Mononuclear cell (primary cell): ENCODE data around the gene SYCN. TPM values are rescaled to one million over a fixed set of nuclear protein-coding genes. Genes with fewer than 3 reads are reported as not detected.

ENCODE experiments used
- H3K27me3 ChIP-seq: 2 replicates; pipeline ENCODE4 v1.6.0; 2011; ENCODE audit warnings: low read length, control low read depth; ENCODE audit not compliant: insufficient read depth
- H3K4me1 ChIP-seq: 2 replicates; pipeline ENCODE4 v1.5.1; 2011; ENCODE audit warnings: mild to moderate bottlenecking, low read length, control low read depth; ENCODE audit not compliant: insufficient read depth
- H3K4me3 ChIP-seq: 2 replicates; pipeline ENCODE4 v1.5.1; 2011; ENCODE audit warnings: mild to moderate bottlenecking, low read length, moderate library complexity
- H3K9me3 ChIP-seq: 2 replicates; pipeline ENCODE4 v1.5.1; 2011; ENCODE audit warnings: low read depth, mild to moderate bottlenecking, control low read depth, low read length
- total RNA-seq: library from RNA; depleted of rRNA; stranded (reverse); fragments of >200 nt; gene quantifications from one replicate; pipeline ENCODE4 v1.2.3, GENCODE V29; 2012

The SYCN gene
- total RNA-seq, 1 donor, result not detected

DNA sequence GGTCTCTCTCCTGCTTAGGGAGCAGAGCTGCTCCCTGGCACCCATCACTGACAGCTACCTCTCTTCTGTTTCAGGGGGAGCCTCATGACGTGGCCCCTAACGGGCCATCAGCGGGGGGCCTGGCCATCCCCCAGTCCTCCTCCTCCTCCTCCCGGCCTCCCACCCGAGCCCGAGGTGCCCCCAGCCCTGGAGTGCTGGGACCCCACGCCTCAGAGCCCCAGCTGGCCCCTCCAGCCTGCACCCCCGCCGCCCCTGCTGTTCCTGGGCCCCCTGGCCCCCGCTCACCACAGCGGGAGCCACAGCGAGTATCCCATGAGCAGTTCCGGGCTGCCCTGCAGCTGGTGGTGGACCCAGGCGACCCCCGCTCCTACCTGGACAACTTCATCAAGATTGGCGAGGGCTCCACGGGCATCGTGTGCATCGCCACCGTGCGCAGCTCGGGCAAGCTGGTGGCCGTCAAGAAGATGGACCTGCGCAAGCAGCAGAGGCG is 30.5 kb downstream of the SYCN start:
- H3K4me1 ChIP-seq, result no peaks in the 10 kb centered on the region
- H3K9me3 ChIP-seq, result no peaks in the 10 kb centered on the region
- H3K27me3 ChIP-seq, result no peaks in the 10 kb centered on the region
- no peak overlapping the region for H3K4me3 ChIP-seq

DNA sequence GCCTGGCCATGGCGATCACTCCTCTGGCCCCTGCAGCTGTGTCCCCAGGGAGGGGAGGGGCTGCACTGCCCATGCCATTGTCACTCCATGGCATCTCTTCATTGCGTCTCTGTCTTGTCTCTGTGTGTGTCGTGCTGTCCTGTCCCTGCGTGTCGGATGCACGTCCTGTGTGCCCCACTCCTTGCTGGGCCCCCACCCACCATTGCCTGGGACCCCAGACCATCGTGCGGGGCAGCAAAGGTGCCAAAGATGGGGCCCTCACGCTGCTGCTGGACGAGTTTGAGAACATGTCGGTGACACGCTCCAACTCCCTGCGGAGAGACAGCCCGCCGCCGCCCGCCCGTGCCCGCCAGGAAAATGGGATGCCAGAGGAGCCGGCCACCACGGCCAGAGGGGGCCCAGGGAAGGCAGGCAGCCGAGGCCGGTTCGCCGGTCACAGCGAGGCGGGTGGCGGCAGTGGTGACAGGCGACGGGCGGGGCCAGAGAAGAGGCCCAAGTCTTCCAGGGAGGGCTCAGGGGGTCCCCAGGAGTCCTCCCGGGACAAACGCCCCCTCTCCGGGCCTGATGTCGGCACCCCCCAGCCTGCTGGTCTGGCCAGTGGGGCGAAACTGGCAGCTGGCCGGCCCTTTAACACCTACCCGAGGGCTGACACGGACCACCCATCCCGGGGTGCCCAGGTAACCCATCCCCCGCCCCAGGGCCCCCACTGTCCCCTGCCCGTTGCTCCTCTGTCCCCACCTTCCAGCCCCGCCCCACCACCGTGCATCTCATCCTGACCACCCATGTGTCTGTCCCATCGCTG is 31.2 kb downstream of the SYCN start:
- H3K4me3 ChIP-seq, result no peak overlapping the region
- H3K4me1 ChIP-seq, result no peaks in the 10 kb centered on the region
- no peaks in the 10 kb centered on the region for H3K9me3 ChIP-seq
- H3K27me3 ChIP-seq, result no peaks in the 10 kb centered on the region

DNA sequence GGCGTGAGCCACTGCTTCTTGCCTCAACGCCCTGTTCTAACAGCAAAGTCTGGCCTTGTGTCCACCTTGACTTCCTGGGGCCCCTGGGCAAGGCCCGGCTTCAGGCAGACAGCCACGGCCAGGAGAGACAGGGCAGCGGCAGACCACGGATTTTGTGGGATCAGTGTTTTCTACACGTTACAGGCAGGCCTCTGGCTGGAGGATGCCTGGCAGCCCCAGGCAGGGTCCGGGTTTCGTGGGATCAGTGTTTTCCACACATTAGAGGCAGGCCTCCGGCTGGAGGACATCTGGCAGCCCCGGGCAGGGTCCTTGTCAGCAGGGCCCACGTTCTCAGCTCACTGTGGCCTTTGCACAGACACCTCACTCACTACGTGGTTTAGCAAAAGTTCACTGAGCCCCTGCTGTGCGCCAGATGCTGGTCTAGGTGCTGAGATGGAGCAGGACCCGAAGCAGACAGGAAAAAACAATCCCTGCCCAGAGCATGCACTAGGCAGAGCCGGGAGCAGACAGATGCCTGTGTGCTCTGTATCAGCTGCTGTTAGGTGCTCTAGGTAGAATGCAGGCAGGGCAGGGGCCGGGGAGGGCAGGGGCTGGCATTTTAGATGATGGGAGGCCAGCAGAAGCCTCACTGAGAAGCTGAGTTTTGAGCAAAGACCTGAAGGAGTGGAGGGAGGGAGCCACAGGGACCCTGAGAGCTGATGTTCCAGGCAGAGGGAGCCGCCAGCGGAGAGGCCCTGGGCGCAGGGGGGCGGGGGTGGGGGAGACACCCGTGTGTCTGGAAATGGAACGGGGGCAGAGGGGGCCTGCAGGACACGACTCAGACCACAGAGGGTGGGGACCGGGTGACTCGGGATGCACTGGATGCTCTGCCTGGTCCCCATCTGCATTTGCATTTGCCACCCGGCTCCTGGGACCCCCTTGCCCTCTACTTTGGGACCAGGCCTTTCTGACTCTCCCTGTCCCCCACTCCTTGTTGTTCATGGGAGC is 32.3 kb downstream of the SYCN start:
- Histone ChIP-seq H3K4me3 (no peak overlapping the region), H3K9me3 (no peaks in the 10 kb centered on the region), H3K27me3 (no peaks in the 10 kb centered on the region), H3K4me1 (no peaks in the 10 kb centered on the region)

DNA sequence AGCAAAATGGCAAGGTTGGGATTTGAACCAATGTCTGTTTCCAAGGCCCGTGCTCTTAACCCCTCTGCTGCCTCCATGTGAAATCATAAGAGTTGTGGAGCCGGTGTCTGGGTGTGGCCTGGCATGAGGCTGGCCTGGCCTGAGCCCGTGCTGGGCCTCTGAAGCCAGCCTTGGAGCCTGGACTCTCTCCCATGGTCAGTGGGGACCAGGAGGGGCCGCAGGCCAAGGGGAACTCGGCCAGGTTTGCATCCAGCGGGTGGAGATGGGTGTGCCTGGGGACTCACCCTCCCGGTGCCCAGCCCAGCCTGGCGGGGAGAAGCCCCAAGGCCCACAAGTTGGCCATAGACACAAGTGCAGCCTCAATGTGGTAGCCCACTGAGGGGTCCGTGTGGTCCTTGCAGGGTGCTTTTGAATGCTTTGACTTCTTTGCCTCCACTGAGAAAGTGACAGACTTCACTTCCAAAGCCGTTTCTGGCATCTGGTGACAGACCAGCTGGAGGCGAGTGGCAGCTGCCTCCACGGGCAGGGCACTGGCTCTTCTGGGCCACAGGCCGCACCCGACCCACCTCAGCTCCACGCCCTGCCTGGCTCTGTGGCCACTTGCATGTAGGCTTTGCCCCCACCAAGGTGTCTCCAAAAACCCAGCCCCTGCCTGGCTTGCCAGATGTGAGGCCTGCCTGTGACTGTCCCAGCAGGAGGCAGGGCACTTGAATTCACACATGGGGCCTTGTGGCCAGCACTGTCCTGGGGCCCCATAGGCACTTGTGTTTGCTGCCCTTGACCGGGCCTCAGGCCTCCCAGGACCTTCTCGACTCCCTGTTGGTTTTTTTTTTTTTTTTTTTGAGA is 33.5 kb downstream of the SYCN start:
- Histone ChIP-seq H3K27me3 (no peaks in the 10 kb centered on the region), H3K4me1 (no peaks in the 10 kb centered on the region), H3K4me3 (no peak overlapping the region), H3K9me3 (no peaks in the 10 kb centered on the region)

DNA sequence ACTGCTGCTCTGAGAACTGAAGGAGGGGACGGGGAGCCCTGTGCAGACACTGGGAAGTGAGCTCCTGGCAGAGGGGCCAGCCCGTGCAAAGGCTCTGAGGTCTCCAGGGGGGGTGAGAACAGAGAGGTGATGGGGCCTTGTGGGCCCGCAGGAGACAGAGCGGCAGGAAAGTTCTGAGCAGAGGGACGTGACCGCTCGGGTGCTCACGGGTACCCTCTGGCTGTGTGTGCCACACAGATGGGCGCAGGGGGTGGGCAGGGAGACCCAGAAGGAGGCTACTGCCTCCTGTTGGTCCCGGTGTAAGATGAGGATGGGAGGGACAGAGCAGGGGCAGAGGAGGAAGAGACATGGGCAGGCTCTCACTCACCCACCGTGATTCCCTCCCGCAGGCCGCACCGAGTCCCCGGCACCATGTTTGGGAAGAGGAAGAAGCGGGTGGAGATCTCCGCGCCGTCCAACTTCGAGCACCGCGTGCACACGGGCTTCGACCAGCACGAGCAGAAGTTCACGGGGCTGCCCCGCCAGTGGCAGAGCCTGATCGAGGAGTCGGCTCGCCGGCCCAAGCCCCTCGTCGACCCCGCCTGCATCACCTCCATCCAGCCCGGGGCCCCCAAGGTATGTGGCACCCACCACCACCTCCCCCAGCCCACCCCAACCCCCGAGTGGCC is 34.8 kb downstream of the SYCN start:
- H3K4me3 ChIP-seq, result no peak overlapping the region
- H3K9me3 ChIP-seq, result no peaks in the 10 kb centered on the region
- no peaks in the 10 kb centered on the region for H3K4me1 ChIP-seq
- no peaks in the 10 kb centered on the region for H3K27me3 ChIP-seq

DNA sequence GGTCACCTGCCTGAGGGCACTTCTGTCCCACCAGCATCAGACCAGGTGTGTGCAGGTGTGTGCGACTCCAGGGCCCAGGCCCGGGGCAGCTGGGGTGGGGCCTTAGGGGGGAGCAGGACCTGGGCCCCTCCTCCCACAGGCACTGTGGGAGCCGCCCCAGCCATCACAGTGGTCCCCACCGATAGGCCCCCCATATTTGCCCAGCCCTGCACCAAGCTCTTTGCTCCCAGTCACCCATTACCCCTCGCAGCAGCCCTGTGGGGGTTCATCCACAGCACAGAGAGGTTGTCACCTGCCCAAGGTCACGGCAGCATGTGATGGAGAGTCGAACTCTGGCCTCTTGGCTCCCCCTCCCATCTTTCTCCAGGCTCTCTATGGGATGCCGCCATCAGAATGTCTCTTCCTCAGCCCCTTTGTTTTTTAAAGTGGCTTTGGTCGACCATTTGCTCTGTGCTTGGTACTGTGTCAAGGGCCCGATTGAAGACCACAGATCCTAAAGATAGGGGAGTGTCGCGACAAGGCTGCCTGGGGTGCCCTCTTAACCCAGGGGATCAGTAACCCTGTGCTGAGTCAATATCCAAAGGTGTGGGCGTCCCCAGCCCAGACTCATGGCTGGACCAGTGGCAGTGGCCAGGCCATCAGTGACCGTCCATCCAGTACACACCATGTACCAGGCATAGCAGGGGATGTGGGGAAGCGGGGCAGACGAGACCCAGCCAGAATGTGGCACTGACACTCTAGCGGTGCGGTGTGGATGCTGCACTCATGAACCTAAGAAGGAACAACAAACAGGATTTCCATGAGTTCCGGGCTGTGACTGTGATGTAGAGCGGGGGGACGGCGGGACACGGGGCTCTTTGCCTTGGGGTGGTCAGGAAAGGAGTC is 35.6 kb downstream of the SYCN start:
- Histone ChIP-seq H3K4me3 (no peak overlapping the region), H3K27me3 (no peaks in the 10 kb centered on the region), H3K9me3 (no peaks in the 10 kb centered on the region), H3K4me1 (no peaks in the 10 kb centered on the region)

DNA sequence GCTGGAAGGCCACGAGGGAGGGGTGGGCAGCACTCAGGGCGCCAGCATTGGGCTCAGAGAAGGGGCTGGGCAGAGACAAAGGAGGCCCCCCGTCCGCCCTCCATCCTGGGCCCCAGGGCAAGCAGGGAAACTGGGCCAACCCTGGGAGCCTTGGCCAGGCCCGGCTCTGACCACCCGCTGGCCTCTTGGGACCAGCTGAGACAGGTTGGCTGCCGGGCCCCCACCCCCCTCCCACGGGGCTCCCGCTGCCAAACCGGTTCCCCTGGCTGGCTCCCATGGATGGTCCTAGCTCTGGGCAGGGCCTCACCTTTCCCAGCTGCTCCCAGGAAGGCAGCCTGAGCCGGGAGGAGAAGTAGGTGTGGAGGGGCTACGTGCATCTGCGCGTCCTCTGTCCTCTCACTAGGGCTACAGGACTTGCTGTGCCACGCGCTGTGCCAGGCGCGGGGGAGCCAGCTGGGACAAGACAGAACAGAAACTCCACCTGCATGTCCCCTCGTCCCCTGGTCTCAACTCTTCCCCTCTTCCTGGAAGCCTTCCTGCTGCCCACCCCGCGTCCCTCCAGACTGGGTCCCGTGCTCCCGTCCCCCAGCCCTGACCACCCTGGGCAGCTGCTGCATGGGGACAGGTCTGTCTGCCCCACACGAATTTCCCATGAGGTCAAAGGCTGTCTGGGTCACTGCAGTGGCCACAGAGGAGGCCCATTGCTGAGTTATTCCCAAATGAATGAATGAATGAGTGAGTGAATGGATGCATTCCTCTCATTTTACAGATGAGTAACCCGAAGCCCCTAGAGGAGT is 36.4 kb downstream of the SYCN start:
- H3K27me3 ChIP-seq, result no peaks in the 10 kb centered on the region
- H3K9me3 ChIP-seq, result no peaks in the 10 kb centered on the region
- H3K4me3 ChIP-seq, result no peak overlapping the region
- no peaks in the 10 kb centered on the region for H3K4me1 ChIP-seq

DNA sequence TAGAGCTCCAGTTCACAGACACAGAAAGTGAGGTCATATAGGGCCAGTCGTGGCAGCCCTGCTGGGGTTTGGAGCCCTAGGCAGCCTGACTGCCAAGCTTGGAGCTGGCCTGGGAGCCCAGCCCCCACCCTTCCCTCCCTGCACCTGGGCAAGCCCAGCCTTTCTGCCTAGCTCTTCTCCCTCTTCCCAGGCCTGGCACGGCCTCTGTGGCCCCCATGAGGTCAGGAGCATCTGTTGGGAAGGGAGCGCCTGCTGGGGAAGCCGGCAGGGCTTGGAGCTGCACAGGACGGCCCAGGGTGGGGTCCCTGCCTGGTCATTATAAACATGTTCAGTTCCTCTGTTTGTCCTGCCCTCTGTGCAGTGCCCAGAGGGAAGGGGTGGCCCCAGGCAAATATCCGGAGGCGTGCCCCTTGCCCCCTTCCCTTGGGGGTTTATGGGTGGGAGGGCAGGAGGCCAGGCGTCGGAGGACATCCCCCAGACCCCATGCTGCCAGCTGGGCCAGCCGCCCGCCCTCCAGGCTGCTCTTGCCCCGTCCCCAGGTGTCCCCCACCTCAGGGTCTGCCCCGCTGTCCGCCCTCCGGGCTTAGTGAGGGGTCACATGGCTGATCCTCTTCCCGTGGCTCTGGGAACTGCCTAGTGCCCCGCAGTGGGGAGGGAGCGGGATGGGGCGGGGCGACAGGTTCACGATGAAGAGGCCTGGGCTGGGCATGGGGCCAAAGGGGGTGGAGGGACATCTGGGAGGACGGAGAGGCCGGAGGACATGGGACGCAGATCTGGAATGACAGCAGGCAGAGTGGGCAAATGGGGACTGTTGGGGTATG is 37.3 kb downstream of the SYCN start:
- no peaks in the 10 kb centered on the region for H3K4me1 ChIP-seq
- no peak overlapping the region for H3K4me3 ChIP-seq
- no peaks in the 10 kb centered on the region for H3K27me3 ChIP-seq
- H3K9me3 ChIP-seq, result no peaks in the 10 kb centered on the region

DNA sequence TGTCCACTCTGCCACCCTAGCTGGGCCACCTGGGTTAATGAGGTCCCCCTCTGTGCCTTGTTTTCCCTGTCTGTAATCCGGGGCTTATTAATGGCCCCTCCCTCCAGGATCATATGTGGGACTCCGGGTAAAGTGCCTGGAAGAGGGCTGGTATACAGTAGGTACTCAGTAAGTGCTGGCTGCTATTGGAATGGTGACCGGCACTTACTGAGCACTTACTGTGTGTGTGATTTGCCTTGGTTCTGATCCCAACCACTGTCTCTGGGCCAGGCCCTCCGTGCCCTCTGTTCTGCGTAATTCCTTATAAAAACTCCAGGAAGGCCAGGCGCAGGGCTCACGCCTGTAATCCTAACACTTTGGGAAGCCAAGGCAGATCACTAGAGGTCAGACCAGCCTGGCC is 38.2 kb downstream of the SYCN start:
- no peaks in the 10 kb centered on the region for H3K27me3 ChIP-seq
- peaks cover 2% of the 10 kb centered on the region for H3K4me1 ChIP-seq
- H3K4me3 ChIP-seq, result no peak overlapping the region
- no peaks in the 10 kb centered on the region for H3K9me3 ChIP-seq

DNA sequence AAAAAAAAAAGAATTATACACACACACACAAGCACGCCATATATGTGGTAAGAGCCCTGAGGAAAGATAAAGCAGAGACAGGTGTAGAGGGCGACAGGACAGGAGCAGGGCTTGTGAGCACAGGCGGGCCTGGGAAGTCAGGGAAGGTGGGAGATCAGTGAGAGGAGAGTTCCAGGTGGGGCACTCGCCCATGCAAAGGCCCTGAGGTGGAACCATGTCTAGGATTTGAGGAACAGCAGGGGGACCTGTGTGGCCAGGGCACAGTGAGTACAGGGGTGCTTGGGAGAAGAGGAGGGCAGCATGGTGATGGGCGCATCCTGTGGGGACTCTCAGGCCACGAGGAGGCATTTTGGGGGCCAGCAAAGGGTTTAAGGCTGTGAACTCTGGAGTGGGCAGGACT is 39.8 kb downstream of the SYCN start:
- Histone ChIP-seq H3K4me3 (no peak overlapping the region), H3K4me1 (peaks cover 5% of the 10 kb centered on the region), H3K9me3 (no peaks in the 10 kb centered on the region), H3K27me3 (no peaks in the 10 kb centered on the region)

DNA sequence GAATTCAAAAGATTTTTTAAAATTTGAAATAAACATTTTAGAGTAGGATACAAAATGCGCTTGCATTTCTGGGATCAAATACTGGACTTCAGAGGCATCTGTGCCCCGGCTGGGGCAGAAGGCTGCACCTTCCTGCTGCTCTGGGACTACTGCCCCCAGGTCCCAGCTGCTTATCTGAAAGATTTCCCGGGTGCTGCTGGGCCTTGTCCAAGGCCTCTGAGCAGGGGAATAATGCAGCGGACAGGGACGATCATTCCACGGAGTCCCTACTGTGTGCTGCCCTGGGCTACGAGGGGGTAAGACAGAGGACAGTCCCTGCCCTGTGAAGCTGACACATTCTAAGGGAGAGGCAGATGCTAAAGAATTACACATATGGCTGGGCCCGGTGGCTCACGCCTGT is 40.4 kb downstream of the SYCN start:
- H3K4me3 ChIP-seq, result no peak overlapping the region
- H3K9me3 ChIP-seq, result no peaks in the 10 kb centered on the region
- no peaks in the 10 kb centered on the region for H3K27me3 ChIP-seq
- H3K4me1 ChIP-seq, result peaks cover 5% of the 10 kb centered on the region

DNA sequence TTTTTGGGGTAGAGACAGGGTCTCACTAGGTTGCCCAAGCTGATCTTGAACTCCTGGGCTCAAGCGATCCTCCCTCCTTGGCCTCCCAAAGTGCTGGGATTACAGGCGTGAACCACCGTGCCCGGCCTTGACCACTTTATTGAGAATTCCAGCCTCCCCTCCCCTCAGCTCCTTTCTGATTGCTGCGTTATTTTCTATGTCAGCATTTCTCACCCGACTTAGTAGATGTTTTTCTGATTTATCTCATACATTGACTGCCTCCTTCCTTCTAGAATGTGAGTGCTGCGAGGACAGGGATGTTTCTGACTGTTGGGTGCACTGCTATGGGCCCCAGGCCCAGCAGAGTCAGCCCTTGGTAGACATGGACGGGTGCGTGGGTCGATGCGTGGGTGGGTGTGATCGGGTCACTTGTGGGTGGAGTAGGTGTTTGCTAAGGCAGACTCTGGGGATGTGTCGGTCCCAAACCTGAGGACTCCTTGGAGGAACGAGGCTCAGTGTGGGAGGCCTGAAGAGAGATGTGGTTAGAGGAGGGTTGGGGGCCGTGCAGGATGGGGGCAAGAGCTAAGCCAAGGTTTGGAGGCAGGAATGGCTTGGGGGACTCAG is 41.5 kb downstream of the SYCN start:
- Histone ChIP-seq H3K4me1 (peaks cover 5% of the 10 kb centered on the region), H3K27me3 (no peaks in the 10 kb centered on the region), H3K9me3 (no peaks in the 10 kb centered on the region), H3K4me3 (no peak overlapping the region)
